ENCODE results near the gene PODXL2.

The PODXL2 gene, protein sequence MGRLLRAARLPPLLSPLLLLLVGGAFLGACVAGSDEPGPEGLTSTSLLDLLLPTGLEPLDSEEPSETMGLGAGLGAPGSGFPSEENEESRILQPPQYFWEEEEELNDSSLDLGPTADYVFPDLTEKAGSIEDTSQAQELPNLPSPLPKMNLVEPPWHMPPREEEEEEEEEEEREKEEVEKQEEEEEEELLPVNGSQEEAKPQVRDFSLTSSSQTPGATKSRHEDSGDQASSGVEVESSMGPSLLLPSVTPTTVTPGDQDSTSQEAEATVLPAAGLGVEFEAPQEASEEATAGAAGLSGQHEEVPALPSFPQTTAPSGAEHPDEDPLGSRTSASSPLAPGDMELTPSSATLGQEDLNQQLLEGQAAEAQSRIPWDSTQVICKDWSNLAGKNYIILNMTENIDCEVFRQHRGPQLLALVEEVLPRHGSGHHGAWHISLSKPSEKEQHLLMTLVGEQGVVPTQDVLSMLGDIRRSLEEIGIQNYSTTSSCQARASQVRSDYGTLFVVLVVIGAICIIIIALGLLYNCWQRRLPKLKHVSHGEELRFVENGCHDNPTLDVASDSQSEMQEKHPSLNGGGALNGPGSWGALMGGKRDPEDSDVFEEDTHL

DNA sequence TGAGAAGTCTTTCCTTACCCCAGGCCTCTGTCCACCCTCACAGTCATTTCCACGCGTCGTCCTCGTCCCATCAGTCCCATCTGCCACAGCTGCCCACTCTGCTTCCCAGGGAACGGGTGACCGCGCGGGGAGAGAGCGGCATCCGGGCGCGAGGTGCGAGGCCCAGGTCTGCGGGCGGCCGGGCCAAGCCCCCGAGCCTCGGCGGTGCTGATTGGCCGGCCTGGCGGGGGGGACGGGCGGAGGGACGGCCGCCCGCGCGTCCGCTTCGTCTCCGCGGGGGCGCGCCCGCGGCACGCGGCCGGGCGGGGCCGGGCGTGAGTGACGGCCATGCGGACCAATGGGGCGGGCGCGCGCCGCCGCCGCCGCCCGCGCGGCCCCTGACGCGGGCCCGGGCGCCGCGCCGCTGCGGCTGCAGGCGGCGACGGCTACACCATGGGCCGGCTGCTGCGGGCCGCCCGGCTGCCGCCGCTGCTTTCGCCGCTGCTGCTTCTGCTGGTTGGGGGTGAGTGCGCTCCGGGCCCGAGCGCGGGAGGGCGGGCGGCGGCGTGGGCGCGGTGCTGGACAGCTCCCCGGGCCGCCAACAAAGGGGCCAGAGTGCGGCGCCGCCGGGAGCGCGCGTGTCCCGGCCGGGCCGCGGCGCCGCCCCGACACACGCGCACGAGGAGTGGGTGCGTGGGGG is at the start of gene PODXL2:
Gene PODXL2 (plus strand): TSS at position 398 of the 679 bp plus-strand sequence. CDS start 35 bp downstream, at position 433.
- DNase-seq, result peak; percentile 44

DNA sequence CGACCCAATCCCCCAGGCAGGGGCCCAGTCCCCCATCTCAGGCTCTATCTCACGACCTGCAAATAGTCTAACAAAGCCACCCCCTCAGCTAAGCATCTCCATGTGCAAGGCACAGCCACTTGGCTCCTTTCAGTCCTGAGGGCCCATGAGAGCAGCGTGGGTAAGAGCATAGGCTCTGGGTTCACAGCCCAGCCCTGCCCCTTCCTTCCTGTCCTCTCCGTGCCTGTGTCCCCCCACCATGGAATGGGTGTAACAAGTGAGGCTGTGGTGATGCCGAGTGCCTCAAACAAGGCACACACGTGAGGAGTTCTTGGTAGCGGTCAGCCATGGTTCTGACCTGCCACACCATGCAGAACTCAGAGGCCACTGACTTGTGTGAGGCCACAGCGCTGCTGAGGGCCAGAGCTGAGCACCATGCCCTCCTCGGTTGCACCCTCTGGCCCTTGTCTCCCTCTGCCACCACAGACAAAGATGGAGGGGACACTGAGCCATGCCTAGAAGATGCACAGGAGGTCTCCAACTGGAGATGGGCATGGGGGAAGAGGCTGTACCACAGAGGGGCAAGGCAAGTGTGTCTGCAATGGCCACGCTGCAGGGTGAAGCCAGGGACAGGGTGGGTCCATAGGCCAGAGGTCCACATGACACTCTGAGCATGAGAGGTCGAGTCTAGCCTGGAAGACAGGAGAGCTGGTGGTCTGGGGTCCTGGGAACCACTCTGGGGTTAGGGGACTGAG is 48.5 kb upstream of the PODXL2 start:
- no peak for DNase-seq

DNA sequence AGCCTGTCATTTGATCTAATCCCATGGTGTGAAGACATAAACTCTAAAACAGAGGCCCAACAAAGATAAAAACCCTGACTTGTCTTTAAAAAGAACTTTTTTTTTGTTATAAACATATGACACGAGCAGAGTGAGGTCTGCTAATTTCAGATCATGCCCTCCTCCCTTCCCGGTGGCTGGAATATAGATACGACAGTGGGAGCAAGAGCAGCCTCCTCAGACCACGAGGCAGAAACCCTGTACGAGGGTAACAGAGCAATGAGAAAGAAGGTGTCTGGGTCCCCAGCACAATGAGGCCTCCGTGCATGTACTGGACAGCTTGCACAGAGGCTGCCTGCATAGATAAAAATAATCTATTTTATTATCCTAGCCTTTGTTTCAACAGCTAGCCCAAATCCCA is 44.3 kb upstream of the PODXL2 start:
- DNase-seq, result no peak

DNA sequence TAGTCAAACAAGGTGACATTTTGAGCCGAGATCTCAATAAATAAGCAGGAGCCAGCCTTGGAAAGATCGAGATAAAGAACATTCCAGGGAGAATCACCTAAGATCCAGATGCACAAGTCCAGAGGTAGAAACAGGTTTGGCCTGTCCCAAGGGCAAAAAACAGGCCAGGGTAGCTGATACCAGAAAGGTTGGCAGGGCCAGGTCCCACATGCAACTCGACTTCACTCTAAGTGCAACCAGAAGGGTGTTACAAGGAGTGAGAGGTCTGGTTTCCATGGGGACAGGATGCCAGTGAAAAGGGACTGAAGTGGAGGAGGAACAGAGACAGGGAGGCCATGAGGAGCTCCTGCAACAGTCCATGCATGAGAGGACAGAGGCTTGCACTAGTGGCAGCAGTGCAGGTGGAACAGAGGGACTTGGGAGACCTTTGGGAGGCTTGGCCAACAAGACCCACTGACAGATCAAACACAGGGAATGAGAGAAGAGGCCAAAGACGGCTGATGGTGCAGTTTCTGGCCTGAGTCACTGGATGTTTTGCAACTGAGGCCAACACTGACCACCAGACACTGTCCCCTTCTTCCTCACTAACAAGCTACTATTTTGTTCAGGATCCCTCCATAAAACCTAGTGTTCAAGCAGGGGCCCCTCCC is 43.7 kb upstream of the PODXL2 start:
- no peak for DNase-seq

DNA sequence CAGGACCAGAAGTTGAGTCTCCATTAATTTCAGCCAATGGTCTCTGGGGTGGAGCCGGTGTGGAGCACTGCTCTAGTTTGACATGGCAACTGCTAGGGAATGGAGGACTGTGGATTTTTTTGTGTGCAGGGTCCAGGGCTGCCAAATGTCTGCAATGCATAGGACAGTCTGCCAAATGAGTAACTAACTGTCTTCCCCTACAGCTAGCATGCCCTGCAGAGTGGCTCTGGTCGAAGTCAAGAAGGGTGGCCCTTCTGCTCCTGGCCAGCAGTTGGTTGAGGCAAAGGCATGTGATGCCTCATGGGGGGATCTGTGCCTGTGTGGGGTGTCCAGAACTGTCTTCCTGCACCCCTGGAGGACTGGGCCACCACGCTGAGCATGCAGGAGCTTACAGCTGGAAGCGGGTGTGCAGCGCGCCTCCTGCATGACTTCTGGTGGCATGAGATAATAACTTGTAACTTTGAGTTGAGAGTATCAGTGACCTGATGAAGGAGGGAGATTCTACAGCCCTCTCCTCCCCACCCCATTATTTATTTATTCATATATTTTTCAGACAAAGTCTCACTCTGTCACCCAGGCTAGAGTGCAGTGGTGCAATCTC is 43.1 kb upstream of the PODXL2 start:
- DNase-seq, result no peak

DNA sequence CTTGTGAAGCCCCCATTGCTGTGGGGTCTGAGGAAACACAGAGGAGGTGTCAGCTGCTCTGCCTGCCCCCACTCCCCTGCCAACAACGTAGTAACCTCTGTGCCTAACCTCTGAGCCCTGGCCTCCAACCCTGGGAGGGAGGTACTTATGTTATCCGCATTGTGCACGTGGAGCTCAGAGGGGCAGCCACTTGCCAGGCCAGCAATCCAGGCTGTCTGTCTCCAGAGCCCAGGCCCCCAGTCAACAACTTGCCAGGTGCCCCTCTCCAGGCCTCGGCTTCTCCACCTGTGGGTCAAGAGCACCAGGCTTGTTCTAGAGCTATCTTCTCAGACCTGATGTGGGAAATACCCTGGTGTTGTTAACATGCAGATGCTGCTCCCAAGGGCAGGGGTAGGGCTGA is 41.1 kb upstream of the PODXL2 start:
- no peak for DNase-seq

DNA sequence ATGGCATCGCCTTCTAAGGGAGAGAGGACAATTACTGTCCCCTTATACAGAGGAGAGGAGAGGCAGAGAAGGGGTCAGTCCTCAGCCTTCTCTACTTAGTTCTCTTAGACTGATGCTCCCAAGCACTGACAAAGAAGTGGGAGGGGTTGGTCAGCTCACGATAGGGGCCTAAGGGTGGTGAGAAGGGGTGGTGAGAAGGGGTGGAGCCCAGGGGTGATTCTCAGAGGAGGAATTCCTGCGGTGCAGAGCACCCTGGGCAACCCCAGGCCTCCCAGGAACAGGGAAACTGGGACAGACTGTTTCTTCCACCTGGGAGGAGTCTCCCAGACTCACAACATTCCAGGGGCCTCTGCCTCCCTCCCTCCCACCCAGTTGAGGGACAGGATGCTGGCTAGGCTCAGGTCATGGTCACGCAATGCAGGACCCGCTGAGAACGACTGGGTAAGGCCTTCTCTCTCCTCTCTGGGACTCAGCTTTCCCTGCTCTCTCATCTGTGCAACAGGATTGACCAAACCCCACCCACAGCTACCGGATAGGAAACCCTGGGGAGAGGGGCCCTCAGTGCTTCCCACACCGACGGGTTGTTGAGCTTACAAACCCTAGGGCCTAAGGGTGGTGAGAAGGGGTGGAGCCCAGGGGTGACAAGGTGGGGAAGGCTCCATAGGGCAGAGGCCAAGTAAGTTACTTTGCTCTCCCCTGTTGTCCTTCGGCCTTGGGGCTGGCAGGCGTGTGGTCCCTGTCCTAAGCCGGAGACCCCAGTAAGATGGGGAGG is 40.0 kb upstream of the PODXL2 start:
- DNase-seq, result peak; percentile 68

DNA sequence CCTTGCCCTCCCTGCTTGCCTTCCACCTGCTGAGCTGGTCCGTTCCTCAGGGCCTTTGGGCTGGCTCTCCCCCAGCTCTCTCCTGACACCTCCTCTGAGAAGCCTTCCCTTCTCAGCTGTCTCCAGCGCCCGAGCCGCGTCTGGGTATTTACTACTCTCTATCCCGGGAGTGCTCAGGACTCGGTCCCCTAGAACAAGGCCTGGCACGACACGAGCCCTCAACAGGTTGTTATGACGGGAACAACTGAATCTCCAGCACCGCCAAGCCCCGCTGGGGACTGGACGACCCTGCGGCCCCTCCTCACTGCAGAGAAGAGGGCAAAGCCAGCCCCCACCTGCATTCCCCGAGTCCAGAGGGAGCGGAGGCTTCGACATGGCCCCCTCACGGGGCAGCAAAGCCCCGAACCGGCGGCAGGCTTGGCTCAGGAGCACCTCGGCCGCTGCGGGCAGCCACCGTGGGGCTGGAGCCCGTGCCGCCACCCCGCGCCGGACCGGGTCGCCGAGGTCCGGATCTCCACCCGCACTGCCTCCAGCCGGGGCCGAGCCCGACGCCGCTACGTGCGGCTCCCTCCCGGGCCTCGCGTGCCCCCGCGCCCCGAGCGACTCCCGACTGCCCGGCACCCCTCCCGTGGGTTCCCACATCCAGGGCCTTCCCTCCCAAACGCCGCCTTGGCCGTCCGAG is 39.2 kb upstream of the PODXL2 start:
- no peak for DNase-seq

DNA sequence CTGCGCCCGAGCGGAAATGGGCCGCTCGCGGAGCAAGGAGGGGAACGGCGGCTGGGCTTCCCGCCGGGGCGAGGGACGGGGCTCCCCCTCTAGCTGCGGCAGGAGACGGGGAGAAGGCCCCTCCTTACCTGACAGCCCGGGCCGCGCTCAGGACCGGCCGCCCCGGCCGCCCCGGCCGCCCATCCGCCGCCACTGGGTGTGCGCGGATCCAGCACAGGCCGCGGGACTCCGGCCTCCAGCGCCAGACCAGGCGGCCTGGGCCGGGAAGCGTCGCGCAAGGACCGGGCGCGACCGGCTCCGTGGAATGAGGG is 38.7 kb upstream of the PODXL2 start:
- no peak for DNase-seq

DNA sequence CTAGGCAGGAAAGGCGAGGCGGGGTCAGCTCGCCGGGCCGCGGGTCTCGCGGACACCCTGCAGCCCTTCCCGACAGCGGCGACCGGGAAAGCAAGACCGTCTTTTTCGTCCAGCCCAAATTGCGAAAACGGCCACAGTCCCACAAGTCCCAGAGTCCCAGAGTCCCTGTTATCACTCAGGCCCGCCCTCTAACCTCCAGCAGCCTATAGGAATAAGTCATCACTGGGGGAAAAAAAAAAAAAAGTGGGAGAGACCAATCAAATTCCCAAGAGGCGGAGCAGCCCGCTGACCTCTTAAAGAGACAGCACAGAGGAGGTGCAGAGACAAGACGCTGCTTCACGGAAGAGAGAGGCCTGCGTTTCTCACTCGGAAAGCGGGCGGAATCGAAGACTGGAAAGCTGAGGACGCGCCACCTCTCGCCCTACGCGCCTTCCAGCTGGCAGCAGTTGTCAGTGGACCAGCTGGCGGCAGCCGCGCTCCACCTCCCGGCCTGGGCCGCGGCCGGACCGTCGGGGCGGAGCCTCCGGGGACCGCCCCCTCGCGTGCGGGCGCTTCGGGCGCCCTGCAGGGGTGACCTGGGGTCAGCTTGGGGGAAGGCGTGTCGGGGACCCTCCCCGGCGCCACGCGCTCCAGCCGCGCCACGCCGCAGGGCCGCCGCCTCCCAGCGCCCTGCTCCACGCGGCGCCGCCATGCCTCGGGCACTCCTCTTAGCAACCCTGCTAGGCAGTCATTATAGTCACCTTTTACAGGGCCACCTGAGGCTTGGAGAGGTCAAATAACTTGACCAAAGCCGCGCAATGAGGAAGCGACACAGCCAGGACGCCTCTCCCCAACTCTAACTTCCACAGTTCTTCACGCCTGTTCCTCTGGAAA is 38.2 kb upstream of the PODXL2 start, which contains the start of gene TPRA1:
Gene TPRA1 (minus strand): TSS at position 141 of the 873 bp plus-strand sequence. CDS start 10,587 bp downstream, outside the sequence.
- peak; percentile 99 for DNase-seq

DNA sequence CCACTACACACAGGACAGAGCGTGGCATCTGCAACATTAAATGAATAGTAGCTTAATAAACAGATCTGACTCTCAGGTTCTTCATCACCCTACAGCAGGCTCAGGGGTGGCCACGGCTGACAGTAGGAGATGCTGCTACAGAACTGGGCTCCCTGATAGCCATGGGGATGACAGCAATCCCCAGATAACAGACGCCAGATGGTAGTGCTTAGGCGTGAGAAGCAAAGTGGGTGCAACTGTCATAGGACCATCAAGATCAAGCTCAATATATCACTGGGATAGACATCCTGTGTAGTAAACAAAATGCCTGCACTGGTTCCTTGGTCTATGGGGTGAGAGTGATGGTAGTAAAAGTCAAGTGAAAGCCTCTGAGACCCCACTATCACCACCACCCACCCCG is 35.8 kb upstream of the PODXL2 start:
- no peak for DNase-seq

DNA sequence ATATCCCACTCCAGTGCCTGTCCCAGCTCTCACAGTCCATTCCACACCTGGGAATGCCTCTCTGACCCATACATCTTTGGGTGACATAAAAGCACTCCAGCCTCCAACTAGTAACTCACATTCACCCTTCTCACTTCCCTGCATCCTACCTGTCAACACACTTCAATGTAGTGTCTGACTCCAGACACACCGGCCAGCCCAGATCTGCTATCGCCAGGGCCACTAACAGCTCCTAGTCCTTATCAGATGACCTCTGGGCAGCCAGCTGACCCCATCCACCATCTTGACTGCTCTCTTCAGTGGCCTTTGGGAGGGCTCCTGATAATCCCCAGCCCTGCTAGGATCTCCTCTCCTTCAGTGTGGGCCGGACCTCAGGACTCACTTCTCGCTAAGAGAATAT is 33.7 kb upstream of the PODXL2 start:
- DNase-seq, result no peak

DNA sequence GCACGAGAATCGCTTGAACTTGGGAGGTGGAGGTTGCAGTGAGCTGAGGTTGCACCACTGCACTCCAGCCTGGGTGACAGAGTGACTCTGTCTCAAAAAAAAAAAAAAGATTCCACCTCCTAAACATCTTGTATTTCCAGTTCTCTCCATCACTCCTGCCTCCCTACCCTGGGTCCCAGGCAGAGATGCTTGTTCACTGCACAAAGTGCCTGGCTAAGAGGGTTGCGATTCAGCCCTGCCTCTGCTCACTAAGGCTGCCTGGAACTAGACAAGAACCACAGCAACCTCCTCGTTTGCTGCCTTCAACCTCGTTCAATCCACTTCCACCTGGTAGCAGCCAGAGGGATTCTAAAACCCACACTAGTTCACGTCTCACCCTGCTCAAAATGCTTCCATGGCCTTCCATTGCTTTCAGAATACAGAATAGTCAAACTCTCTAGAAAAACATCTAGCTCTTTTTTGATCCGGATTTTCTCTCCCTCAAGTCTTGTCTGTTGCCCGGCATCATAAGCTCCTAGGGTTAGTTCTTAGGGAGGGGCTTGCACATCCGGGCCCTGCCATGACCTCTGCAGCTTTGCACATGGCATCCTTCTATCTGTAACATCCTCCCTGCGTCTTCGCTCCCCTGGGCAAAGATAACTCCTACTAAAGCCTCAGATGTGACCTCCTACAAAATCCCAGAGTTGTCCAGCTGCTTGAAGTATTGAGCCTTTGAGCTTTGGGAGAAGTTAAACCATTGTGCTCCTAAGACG is 31.8 kb upstream of the PODXL2 start:
- DNase-seq, result no peak

DNA sequence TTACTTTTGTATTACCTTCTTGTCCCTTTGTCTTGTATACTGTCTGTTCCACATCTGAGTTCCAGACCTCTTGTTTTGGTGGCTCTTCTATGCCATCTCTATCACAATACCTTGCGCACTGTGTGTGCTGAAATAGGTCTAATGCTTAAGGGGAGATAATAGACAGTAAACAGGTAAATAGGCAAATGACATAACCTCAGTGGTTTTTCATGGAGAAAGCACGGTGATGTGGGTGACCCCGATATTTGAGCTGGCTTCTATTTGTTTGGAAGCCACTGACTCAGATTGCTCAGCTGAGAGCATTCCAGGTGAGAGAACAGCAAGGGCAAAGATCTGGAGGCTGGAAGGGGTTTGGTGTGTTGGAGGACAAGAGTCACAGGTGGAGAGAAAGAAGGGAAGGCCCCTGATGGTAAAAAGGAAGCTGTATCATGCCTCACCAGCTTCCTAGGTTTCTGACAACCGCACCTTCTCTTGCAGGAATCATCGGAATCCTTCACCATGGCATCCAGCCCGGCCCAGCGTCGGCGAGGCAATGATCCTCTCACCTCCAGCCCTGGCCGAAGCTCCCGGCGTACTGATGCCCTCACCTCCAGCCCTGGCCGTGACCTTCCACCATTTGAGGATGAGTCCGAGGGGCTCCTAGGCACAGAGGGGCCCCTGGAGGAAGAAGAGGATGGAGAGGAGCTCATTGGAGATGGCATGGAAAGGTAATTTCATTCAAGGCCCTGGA is 30.0 kb upstream of the PODXL2 start:
- no peak for DNase-seq

DNA sequence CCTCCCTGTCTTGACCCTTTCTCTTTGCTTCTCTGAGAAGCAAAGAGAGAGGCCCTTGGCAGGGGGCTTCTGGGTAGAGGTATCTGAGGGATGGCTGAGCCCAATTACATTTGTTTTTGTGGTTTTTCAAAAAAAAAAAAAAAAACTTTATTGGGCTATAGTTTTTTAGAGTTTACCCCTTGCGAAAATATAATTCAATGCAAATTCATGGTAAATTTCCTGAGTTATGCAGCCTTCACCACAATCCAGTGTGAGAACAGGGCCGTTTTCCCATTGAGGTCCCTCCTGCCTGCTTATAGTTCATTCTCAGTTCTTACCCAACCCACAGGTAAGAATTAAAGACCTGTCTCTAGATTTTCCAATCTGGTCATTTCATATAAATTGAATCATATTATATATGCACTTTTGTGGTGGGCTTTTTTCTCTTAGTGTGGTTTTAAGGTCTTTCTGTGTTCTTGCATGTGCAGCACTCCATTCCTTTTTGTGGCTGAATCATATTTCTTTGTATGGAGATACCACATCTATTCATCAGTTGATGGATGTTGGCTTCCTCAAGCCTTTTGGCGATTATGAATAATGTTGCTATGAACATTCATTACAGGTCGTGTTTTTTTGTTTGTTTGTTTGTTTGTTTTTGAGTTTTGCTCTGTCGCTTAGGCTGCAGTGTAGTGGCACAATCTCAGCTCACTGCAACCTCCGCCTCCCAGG is 28.1 kb upstream of the PODXL2 start:
- no peak for DNase-seq

DNA sequence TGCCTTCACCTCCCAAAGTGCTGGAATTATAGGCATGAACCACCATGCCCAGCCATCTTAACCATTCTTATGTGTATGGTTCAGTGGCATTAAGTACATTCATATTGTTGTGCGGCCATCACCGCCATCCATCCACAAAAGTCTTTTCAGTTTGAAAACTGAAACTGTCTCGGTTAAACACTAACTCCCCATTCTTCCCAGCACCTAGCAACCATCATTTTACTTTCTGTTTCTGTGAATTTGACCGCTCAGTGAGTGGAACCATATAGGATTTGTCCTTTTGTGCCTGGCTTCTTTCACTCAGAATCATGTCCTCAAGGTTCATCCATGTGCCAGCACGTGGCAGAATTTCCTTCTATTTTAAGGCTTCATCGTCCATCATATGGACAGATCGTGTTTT is 24.9 kb upstream of the PODXL2 start:
- no peak for DNase-seq

DNA sequence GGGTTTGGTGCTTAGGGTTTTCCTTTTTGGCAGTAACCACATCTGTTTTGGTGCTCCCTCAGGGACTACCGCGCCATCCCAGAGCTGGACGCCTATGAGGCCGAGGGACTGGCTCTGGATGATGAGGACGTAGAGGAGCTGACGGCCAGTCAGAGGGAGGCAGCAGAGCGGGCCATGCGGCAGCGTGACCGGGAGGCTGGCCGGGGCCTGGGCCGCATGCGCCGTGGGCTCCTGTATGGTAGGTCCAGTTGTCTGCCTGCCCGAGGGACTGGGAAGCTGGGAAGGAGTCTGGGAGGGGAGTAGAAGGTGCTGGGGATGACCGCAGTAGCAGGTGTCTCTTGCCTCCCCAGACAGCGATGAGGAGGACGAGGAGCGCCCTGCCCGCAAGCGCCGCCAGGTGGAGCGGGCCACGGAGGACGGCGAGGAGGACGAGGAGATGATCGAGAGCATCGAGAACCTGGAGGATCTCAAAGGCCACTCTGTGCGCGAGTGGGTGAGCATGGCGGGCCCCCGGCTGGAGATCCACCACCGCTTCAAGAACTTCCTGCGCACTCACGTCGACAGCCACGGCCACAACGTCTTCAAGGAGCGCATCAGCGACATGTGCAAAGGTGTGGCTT is 24.3 kb upstream of the PODXL2 start:
- no peak for DNase-seq

Data from fibroblast of upper back skin (primary cell).